ENCODE measurements around the gene GOLM1.

DNA sequence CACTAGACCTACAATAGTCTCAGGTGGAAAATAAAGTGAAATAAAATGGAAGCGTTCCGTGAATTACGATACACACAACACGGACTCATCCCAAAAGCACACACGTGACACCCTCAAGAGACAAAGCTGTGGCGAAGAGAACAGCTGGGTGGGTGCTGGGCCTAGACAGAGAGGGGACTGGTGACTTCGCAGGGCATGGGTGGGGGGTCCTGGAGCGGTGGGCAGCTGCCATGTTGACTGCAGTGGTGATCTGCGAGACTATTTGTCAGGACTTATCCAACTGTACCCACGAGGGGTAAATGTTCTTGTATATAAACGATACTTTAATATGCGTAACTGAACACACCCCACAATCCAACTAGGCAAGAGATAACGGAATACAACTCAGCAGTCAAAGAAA is 52.0 kb downstream of the GOLM1 start:
- TF ChIP-seq ESRRA (IDR thresholded peaks at IDR 0.05; ENCODE audit: borderline replicate concordance, low read depth) (no peak), PPARD (CRISPR knock-in tag; IDR thresholded peaks at IDR 0.05) (no peak), ZKSCAN8 (CRISPR knock-in tag; IDR thresholded peaks at IDR 0.05) (no peak), ZFP30 (CRISPR knock-in tag; IDR thresholded peaks at IDR 0.05; ENCODE audit: borderline replicate concordance) (no peak), NFRKB (IDR thresholded peaks at IDR 0.05; ENCODE audit: low read depth) (no peak), NCOA2 (IDR thresholded peaks at IDR 0.05; ENCODE audit: partially characterized antibody in 2 of 2) (no peak), BHLHE40 (IDR thresholded peaks at IDR 0.05; ENCODE audit: low read length) (no peak), ZBTB1 (CRISPR knock-in tag; IDR thresholded peaks at IDR 0.05; ENCODE audit: borderline replicate concordance, low read depth) (no peak), GABPA (tag; conservative IDR thresholded peaks at IDR 0.05; ENCODE audit: low read depth) (no peak), SMAD1 (IDR thresholded peaks at IDR 0.05; ENCODE audit: low read depth, low read length, partially characterized antibody) (no peak), NFE2 (IDR thresholded peaks at IDR 0.05; ENCODE audit: low read depth) (no peak), HDAC6 (IDR thresholded peaks at IDR 0.05; ENCODE audit: low read depth, low read length) (no peak)
- TF ChIP-seq, protein P1, sequence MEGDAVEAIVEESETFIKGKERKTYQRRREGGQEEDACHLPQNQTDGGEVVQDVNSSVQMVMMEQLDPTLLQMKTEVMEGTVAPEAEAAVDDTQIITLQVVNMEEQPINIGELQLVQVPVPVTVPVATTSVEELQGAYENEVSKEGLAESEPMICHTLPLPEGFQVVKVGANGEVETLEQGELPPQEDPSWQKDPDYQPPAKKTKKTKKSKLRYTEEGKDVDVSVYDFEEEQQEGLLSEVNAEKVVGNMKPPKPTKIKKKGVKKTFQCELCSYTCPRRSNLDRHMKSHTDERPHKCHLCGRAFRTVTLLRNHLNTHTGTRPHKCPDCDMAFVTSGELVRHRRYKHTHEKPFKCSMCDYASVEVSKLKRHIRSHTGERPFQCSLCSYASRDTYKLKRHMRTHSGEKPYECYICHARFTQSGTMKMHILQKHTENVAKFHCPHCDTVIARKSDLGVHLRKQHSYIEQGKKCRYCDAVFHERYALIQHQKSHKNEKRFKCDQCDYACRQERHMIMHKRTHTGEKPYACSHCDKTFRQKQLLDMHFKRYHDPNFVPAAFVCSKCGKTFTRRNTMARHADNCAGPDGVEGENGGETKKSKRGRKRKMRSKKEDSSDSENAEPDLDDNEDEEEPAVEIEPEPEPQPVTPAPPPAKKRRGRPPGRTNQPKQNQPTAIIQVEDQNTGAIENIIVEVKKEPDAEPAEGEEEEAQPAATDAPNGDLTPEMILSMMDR (IDR thresholded peaks at IDR 0.05 in 2 of 3, conservative IDR thresholded peaks at IDR 0.05 in 1 of 3; ENCODE audit: insufficient read depth in 2 of 3, low read depth in 1 of 3, low read length in 3 of 3) = no peak
- TF ChIP-seq, protein P2, sequence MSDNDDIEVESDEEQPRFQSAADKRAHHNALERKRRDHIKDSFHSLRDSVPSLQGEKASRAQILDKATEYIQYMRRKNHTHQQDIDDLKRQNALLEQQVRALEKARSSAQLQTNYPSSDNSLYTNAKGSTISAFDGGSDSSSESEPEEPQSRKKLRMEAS (CRISPR knock-in tag; IDR thresholded peaks at IDR 0.05) = no peak

Measured in K562 (cell line).